GM12873 (cell line): Measurements from ENCODE around the gene RIMS1.

ENCODE experiments used
- CTCF ChIP-seq: IDR thresholded peaks from 2 replicates; pipeline ENCODE4 v1.5.1; 2012; ENCODE audit warnings: low read depth, mild to moderate bottlenecking, moderate library complexity, low read length, control low read depth; ENCODE audit not compliant: insufficient read depth; ENCODE audit errors: missing control alignments

Gene RIMS1

GRCh38 chr6:72048080-72048479 lies 161.7 kb downstream of the RIMS1 start:
- no peak for TF ChIP-seq CTCF

- TF ChIP-seq CTCF: no peak
Measured at GRCh38 chr6:72049376-72049775, 163.0 kb downstream of the RIMS1 start.

DNA sequence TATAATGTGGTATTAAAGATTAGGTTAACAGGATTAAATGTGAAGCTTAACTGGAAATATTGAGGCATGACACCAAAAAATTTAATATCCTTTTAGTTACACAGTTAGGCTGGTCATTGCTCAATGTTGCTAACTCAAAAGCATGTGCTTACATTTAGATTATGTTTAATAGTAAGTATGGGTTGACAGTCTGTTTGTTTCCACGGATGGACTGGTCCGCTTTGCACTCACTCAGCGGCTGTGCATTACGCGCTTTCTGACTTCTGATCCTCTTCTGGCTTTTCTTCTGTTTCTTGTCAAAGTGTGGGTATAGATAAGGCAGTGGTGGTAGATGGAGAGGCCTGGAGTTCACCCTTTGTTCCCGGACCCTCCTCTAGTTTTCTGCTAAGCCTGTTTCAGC lies 174.9 kb downstream of the RIMS1 start:
- TF ChIP-seq CTCF: no peak

- no peak for TF ChIP-seq CTCF
Measured at GRCh38 chr6:72064399-72064975, 178.1 kb downstream of the RIMS1 start.

DNA sequence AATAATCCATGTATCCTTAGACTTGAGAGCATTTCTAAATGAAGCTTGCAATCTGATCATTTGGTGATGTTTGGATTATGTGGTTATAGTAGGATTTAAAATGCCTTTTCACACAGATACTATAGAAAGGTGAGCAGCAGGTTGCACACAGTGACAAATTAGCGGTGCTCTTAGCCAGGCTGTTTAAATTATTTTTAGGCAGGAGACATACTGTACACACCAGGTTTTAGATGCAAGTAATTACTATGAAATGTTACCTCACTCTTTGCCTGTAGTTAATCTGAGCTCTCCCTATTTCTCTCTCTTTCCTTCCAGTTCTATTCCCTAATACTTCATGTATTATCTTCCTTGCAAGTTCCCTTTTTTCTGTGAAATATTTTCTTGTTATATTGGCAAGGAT lies 191.7 kb downstream of the RIMS1 start:
- TF ChIP-seq CTCF: no peak

DNA sequence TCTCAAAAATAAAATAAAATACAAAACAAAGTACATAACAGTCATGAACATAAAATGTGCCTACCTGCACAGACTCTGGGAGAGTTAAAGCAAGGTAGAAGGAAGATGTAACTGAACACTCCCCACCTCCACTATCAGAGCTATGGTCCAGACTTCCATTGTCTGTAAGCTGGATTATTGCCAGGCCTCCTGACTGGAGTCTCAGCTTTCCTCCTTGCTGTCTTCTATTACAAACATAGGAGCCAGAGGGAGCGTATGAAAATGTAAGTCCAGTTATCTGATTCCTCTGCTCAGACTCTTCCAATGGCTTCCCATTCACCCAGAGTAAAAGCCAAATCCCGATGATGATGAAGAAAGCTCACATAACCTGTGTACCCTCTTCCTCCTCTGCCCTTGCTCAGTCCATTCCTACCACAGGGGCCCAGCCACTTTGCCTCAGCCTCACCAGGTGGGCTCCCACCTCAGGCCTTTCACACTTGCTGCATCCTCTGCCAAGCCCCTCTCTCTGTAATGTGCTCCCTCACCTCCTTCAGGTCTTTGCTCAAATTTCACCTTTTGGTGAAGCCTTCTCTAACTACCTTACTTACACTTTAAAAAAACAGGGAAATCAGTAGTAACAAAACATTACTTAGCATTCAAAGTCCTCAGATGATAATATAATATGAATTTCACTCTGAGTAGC lies 194.1 kb downstream of the RIMS1 start:
- no peak for TF ChIP-seq CTCF

- no peak for TF ChIP-seq CTCF
Measured at GRCh38 chr6:72081871-72082270, 195.5 kb downstream of the RIMS1 start.
